GM23338 (cell line): ENCODE data around the gene MEIOC. TPM values are rescaled to one million over a fixed set of nuclear protein-coding genes. Genes with fewer than 3 reads are reported as not detected.

Experiments used
- ATAC-seq: fragments of 200-7000 bp; cut with Tn5 transposase; 3 replicates; pipeline ENCODE4 v1.9.1; 2020
- DNase-seq: peaks from one replicate; pipeline ENCODE4 v3.0.0-alpha.2; 2015; ENCODE audit warnings: low spot score
- H2AFZ ChIP-seq: fragments of 200-600 bp; sonication (generic); 2 replicates; pipeline ENCODE4 v1.8.0; 2016; ENCODE audit warnings: antibody characterized with exemption, mild to moderate bottlenecking, moderate library complexity
- H3F3A ChIP-seq: fragments of 200-600 bp; sonication (generic); replicated peaks from 2 replicates; pipeline ENCODE4 v1.8.0; 2017; ENCODE audit warnings: antibody characterized with exemption, mixed run types, low read depth
- H3K27ac ChIP-seq: fragments of 200-600 bp; sonication (generic); 2 replicates; pipeline ENCODE4 v1.6.1; 2016; ENCODE audit warnings: low read depth
- H3K27me3 ChIP-seq: fragments of 200-600 bp; sonication (generic); 2 replicates; pipeline ENCODE4 v1.8.0; 2016; ENCODE audit warnings: mild to moderate bottlenecking, mixed run types, moderate library complexity; ENCODE audit not compliant: insufficient read depth
- H3K36me3 ChIP-seq: fragments of 200-600 bp; sonication (generic); 2 replicates; pipeline ENCODE4 v1.8.0; 2016; ENCODE audit warnings: mild to moderate bottlenecking; ENCODE audit not compliant: insufficient read depth
- H3K4me1 ChIP-seq: fragments of 200-600 bp; sonication (generic); 2 replicates; pipeline ENCODE4 v1.8.0; 2016; ENCODE audit warnings: mild to moderate bottlenecking, moderate library complexity; ENCODE audit not compliant: insufficient read depth
- H3K4me2 ChIP-seq: fragments of 200-600 bp; sonication (generic); 2 replicates; pipeline ENCODE4 v1.7.1; 2017; ENCODE audit warnings: mixed run types
- H3K4me3 ChIP-seq: fragments of 200-600 bp; sonication (generic); 2 replicates; pipeline ENCODE4 v1.6.1; 2016; ENCODE audit warnings: mixed run types
- H3K79me2 ChIP-seq: fragments of 200-600 bp; sonication (generic); replicated peaks from 2 replicates; pipeline ENCODE4 v1.8.0; 2017; ENCODE audit warnings: mild to moderate bottlenecking; ENCODE audit not compliant: insufficient read depth
- H3K9me2 ChIP-seq: fragments of 200-600 bp; sonication (generic); 2 replicates; pipeline ENCODE4 v1.8.0; 2017; ENCODE audit not compliant: insufficient read depth
- H4K20me1 ChIP-seq: fragments of 200-600 bp; sonication (generic); replicated peaks from 2 replicates; pipeline ENCODE4 v1.8.0; 2017; ENCODE audit warnings: mild to moderate bottlenecking; ENCODE audit not compliant: insufficient read depth
- H3K27ac Mint-ChIP-seq: 2 replicates; pipeline ENCODE4 v1.8.0; 2020; ENCODE audit warnings: inconsistent platforms, mild to moderate bottlenecking, moderate library complexity, mixed read lengths
- H3K27me3 Mint-ChIP-seq: 3 replicates; pipeline ENCODE4 v1.8.0; 2022; ENCODE audit warnings: low read depth, mild to moderate bottlenecking, moderate library complexity, mixed read lengths, inconsistent platforms; ENCODE audit not compliant: insufficient read depth, poor library complexity
- H3K36me3 Mint-ChIP-seq: 3 replicates; pipeline ENCODE4 v1.8.0; 2021; ENCODE audit warnings: low read depth, mild to moderate bottlenecking, inconsistent platforms, moderate library complexity, mixed read lengths
- H3K4me1 Mint-ChIP-seq: 3 replicates; pipeline ENCODE4 v1.8.0; 2020; ENCODE audit warnings: mild to moderate bottlenecking, inconsistent platforms, mixed read lengths
- H3K4me3 Mint-ChIP-seq: 3 replicates; pipeline ENCODE4 v1.8.0; 2021; ENCODE audit warnings: moderate library complexity, mild to moderate bottlenecking, inconsistent platforms, mixed read lengths
- H3K9me3 Mint-ChIP-seq: 3 replicates; pipeline ENCODE4 v1.8.0; 2020; ENCODE audit warnings: moderate library complexity, mild to moderate bottlenecking, inconsistent platforms, mixed read lengths
- CREB1 ChIP-seq: fragments of 250-450 bp; sonication (Bioruptor Pico); IDR thresholded peaks from 2 replicates; pipeline ENCODE4 v1.5.0; 2020; ENCODE audit warnings: low read depth, mild to moderate bottlenecking, moderate library complexity
- ETS1 ChIP-seq: IDR thresholded peaks from 2 replicates; pipeline ENCODE4 v1.6.1; 2016; ENCODE audit warnings: antibody characterized with exemption
- EZH2 ChIP-seq: fragments of 200-600 bp; sonication (generic); IDR thresholded peaks from one replicate; pipeline ENCODE4 v1.8.0; 2017; ENCODE audit warnings: antibody characterized with exemption, mild to moderate bottlenecking, low read depth; ENCODE audit not compliant: unreplicated experiment
- EZH2phosphoT487 ChIP-seq: fragments of 200-600 bp; sonication (generic); IDR thresholded peaks from one replicate; pipeline ENCODE4 v1.8.1; 2018; ENCODE audit warnings: antibody characterized with exemption; ENCODE audit not compliant: unreplicated experiment
- NANOG ChIP-seq: IDR thresholded peaks from 2 replicates; pipeline ENCODE4 v1.6.1; 2016; ENCODE audit warnings: antibody characterized with exemption, borderline replicate concordance
- STAT1 ChIP-seq: IDR thresholded peaks from one replicate; pipeline ENCODE4 v1.6.1; 2016; ENCODE audit warnings: antibody characterized with exemption; ENCODE audit not compliant: unreplicated experiment
- ZNF331 ChIP-seq: fragments of 250-450 bp; sonication (Bioruptor Pico); IDR thresholded peaks from 2 replicates; pipeline ENCODE4 v1.5.0; 2020; ENCODE audit warnings: low read depth, mild to moderate bottlenecking, moderate library complexity
- ZNF462 ChIP-seq: fragments of 250-450 bp; sonication (Bioruptor Pico); IDR thresholded peaks from 2 replicates; pipeline ENCODE4 v1.5.0; 2020; ENCODE audit warnings: mild to moderate bottlenecking, moderate library complexity
- polyA plus RNA-seq: library from polyadenylated mRNA; unstranded; fragments of >200 nt; fragmentation: Nextera tagmentation; extraction: Ambion mirVana; gene quantifications from 2 replicates; pipeline ENCODE4 v1.2.1, GENCODE V29; 2016
- total RNA-seq: library from RNA; depleted of rRNA; stranded (reverse); fragments of >200 nt; shearing (Covaris generic); gene quantifications from 2 replicates; pipeline ENCODE4 v1.2.3, GENCODE V29; 2014
- TF ChIP-seq, protein P1 (sequence below), 2 experiments: fragments of 200-600 bp in 1 of 2; sonication (generic) in 1 of 2; conservative IDR thresholded peaks; 2 replicates each; pipeline versions ENCODE4 v1.5.1 to v1.6.1; 2016 to 2017; ENCODE audit warnings: antibody characterized with exemption in 2 of 2, low read depth in 2 of 2, mild to moderate bottlenecking in 2 of 2, moderate library complexity in 1 of 2

The MEIOC gene
- total and polyA plus RNA-seq, 2 experiments from 2014 or later = 2.1 to 23.8 TPM

DNA sequence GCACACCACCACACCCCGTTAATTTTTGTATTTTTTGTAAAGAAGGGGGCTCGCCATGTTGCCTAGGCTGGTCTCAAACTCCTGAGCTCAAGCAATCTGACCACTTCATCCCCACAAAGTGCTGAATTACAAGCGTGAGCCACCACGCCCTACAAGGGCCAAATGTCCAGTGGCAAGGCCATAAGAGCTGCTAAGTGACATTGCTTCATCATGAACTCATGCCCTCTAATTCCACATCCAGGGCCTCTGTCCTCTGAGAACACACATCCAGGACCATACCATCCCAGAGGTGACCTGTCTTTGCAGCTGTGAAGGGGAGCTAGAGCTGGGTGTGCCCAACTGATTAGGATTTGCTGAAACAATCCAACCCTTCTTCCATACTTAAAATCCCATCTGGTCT is 25.6 kb upstream of the MEIOC start (continued):
- TF ChIP-seq ZNF462 (CRISPR knock-in tag) (no peak), ZNF331 (CRISPR knock-in tag) (no peak), ETS1 (no peak), EZH2phosphoT487 (no peak), NANOG (no peak)
- TF ChIP-seq, protein P1, sequence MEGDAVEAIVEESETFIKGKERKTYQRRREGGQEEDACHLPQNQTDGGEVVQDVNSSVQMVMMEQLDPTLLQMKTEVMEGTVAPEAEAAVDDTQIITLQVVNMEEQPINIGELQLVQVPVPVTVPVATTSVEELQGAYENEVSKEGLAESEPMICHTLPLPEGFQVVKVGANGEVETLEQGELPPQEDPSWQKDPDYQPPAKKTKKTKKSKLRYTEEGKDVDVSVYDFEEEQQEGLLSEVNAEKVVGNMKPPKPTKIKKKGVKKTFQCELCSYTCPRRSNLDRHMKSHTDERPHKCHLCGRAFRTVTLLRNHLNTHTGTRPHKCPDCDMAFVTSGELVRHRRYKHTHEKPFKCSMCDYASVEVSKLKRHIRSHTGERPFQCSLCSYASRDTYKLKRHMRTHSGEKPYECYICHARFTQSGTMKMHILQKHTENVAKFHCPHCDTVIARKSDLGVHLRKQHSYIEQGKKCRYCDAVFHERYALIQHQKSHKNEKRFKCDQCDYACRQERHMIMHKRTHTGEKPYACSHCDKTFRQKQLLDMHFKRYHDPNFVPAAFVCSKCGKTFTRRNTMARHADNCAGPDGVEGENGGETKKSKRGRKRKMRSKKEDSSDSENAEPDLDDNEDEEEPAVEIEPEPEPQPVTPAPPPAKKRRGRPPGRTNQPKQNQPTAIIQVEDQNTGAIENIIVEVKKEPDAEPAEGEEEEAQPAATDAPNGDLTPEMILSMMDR (conservative IDR thresholded peaks at IDR 0.05; ENCODE audit: low read depth in 2 of 2) = no peak

DNA sequence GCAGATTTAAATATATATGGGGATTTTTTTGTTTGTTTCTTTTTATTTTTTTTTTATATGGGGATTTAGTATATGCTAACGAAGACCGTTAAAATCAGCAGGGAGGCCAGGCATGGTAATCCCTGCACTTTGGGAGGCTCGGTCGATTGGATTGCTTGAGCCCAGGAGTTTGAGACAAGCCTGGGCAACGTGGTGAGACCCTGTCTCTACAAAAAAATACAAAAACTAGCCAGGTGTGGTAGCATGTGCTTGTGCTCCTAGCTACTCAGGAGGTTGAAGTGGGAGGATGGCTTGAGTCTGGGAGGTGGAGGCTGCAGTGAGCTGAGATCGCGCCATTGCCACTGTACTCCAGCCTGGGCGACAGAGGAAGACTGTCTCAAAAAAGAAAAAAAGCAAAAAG is 22.3 kb upstream of the MEIOC start:
- Histone ChIP-seq H2AFZ (no peak overlapping the region), H4K20me1 (no peaks in the 10 kb centered on the region), H3K4me2 (no peak overlapping the region), H3K4me1 (peaks cover 3% of the 10 kb centered on the region; the same call in 1 of the 2 replicates), H3K27me3 (no peaks in the 10 kb centered on the region), H3F3A (0 out of 2 replicates have a peak, but pooled peaks cover 4% of the 10 kb centered on the region), H3K9me2 (no peaks in the 10 kb centered on the region), H3K4me3 (no peak overlapping the region), H3K79me2 (no peaks in the 10 kb centered on the region), H3K27ac (no peak overlapping the region), H3K36me3 (no peaks in the 10 kb centered on the region)
- Mint-ChIP-seq H3K4me1 (peaks cover 3% of the 10 kb centered on the region; the same call in 2 of the 3 replicates), H3K9me3 (0 out of 3 replicates have a peak, but pooled peaks cover under 1% of the 10 kb centered on the region), H3K36me3 (no peaks in the 10 kb centered on the region), H3K4me3 (no peak overlapping the region), H3K27me3 (peaks cover 4% of the 10 kb centered on the region), H3K27ac (no peak overlapping the region)
- ATAC-seq (peak; percentile 34; the same call in 2 of the 3 replicates), DNase-seq (peak; percentile 25)
- TF ChIP-seq EZH2 (no peak), ETS1 (no peak), STAT1 (no peak), CREB1 (no peak), EZH2phosphoT487 (no peak), ZNF331 (CRISPR knock-in tag) (no peak)
- TF ChIP-seq, protein P1 (conservative IDR thresholded peaks at IDR 0.05; ENCODE audit: low read depth in 2 of 2) = no peak
